Smooth muscle cell (in vitro differentiated cells): ENCODE data around the gene PRR30. TPM values are rescaled to one million over a fixed set of nuclear protein-coding genes. Genes with fewer than 3 reads are reported as not detected.

ENCODE experiments used
- DNase-seq: peaks from one replicate; lab custom pipeline; 2025; ENCODE audit not compliant: unreplicated experiment; lab: John Stamatoyannopoulos, UW
- H2AFZ ChIP-seq: fragments of 200-600 bp; sonication (generic); 2 replicates; pipeline ENCODE4 v1.6.0; 2016; ENCODE audit warnings: antibody characterized with exemption, low read depth, mild to moderate bottlenecking
- H3F3A ChIP-seq: fragments of 200-600 bp; sonication (generic); 2 replicates; pipeline ENCODE4 v1.6.0; 2017; ENCODE audit warnings: antibody characterized with exemption, low read depth
- H3K27ac ChIP-seq: fragments of 200-600 bp; sonication (generic); 2 replicates; pipeline ENCODE4 v1.5.1; 2016; ENCODE audit warnings: low read depth, mild to moderate bottlenecking
- H3K27me3 ChIP-seq: fragments of 200-600 bp; sonication (generic); 2 replicates; pipeline ENCODE4 v1.6.1; 2016; ENCODE audit warnings: low read depth, mild to moderate bottlenecking
- H3K36me3 ChIP-seq: fragments of 200-600 bp; sonication (generic); 2 replicates; pipeline ENCODE4 v1.5.1; 2016; ENCODE audit warnings: low read depth
- H3K4me1 ChIP-seq: fragments of 200-600 bp; sonication (generic); 2 replicates; pipeline ENCODE4 v1.5.1; 2016; ENCODE audit warnings: low read depth
- H3K4me2 ChIP-seq: fragments of 200-600 bp; sonication (generic); 2 replicates; pipeline ENCODE4 v1.6.0; 2016; ENCODE audit warnings: mild to moderate bottlenecking
- H3K4me3 ChIP-seq: fragments of 200-600 bp; sonication (generic); 2 replicates; pipeline ENCODE4 v1.5.1; 2016; ENCODE audit warnings: mild to moderate bottlenecking
- H3K79me2 ChIP-seq: fragments of 200-600 bp; sonication (generic); 2 replicates; pipeline ENCODE4 v1.6.0; 2016; ENCODE audit warnings: low read depth, mild to moderate bottlenecking
- H3K9ac ChIP-seq: fragments of 200-600 bp; sonication (generic); 2 replicates; pipeline ENCODE4 v1.6.0; 2016; ENCODE audit warnings: low read depth
- H3K9me3 ChIP-seq: fragments of 200-600 bp; sonication (generic); replicated peaks from 2 replicates; pipeline ENCODE4 v1.5.1; 2016; ENCODE audit warnings: low read depth
- H4K20me1 ChIP-seq: fragments of 200-600 bp; sonication (generic); 2 replicates; pipeline ENCODE4 v1.6.0; 2016; ENCODE audit warnings: low read depth
- WGBS: methylation state at CpG from one replicate; pipeline ENCODE4 v1.1.7; 2016; ENCODE audit warnings: low lambda C conversion rate; 5-methylcytosine and 5-hydroxymethylcytosine counted together
- polyA plus RNA-seq: library from polyadenylated mRNA; unstranded; fragments of >200 nt; fragmentation: Nextera tagmentation; extraction: Ambion mirVana; gene quantifications from 2 replicates; pipeline ENCODE4 v1.2.1, GENCODE V29; 2016
- total RNA-seq: library from RNA; depleted of rRNA; stranded (reverse); fragments of >200 nt; gene quantifications from 2 replicates; pipeline ENCODE4 v1.2.3, GENCODE V29; 2014
- TF ChIP-seq, protein P1 (sequence below): fragments of 200-600 bp; sonication (generic); IDR thresholded peaks from 2 replicates; pipeline ENCODE4 v1.5.1; 2017; ENCODE audit warnings: borderline replicate concordance, mild to moderate bottlenecking, antibody characterized with exemption; ENCODE audit not compliant: insufficient read depth, poor library complexity, severe bottlenecking

PRR30 gene
- total and polyA plus RNA-seq, 2 experiments from 2014 or later = not detected

DNA sequence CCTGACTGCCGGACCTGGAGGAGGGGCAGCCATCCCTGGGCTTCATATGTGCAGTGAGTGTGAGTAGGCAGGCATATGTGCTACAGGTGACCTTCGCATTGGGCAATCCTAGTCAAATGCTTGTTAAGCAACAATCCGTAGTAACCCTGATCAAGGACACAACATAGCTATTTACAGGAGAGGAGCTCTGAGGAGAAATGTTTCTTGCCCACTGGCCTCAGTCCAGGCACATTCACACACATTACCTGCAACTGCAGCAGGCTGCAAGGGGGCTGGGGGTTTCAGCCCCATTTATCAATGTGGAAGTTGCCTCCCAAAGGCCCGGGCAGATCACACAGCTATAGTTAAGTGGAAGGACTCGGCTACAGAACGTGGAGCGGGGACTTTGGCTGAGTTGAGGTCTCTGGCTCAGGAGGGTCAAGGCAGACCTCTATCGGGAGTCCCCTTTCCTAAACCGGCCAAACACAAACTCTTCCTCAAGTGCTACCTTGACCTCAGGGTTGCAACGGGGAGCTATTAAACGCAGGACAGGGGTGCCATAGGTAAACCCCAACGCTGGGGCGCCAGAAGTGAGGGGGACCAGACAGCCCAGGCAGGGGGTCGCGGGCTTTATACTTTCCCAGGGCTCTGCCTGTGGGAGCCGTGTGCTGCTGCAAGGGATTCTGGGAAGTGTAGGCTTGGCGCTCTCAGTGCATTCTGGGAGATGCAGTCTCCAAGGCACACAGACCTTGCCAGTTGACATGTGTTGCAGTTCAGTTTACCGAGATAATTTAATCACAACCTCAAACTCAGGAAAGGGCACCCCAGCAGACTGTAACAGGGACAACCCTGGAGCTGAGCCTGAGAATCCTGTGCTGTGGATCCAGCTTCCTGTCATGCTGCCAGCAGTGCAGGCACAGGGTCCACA is 43.2 kb downstream of the PRR30 start:
- Histone ChIP-seq H3K27me3 (no peaks in the 10 kb centered on the region), H3K4me2 (peak overlapping the region; percentile 90), H3K4me1 (no peaks in the 10 kb centered on the region), H4K20me1 (no peaks in the 10 kb centered on the region), H3K79me2 (no peaks in the 10 kb centered on the region), H3K27ac (no peak overlapping the region), H3K9ac (no peak overlapping the region), H2AFZ (peak overlapping the region; percentile 93), H3K4me3 (peak overlapping the region; percentile 44), H3F3A (no peaks in the 10 kb centered on the region), H3K9me3 (no peaks in the 10 kb centered on the region), H3K36me3 (no peaks in the 10 kb centered on the region)
- 38% methylated on average over 18 of the region's 18 CpGs for WGBS
- TF ChIP-seq, protein P1, sequence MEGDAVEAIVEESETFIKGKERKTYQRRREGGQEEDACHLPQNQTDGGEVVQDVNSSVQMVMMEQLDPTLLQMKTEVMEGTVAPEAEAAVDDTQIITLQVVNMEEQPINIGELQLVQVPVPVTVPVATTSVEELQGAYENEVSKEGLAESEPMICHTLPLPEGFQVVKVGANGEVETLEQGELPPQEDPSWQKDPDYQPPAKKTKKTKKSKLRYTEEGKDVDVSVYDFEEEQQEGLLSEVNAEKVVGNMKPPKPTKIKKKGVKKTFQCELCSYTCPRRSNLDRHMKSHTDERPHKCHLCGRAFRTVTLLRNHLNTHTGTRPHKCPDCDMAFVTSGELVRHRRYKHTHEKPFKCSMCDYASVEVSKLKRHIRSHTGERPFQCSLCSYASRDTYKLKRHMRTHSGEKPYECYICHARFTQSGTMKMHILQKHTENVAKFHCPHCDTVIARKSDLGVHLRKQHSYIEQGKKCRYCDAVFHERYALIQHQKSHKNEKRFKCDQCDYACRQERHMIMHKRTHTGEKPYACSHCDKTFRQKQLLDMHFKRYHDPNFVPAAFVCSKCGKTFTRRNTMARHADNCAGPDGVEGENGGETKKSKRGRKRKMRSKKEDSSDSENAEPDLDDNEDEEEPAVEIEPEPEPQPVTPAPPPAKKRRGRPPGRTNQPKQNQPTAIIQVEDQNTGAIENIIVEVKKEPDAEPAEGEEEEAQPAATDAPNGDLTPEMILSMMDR = no peak
- no peak for DNase-seq

DNA sequence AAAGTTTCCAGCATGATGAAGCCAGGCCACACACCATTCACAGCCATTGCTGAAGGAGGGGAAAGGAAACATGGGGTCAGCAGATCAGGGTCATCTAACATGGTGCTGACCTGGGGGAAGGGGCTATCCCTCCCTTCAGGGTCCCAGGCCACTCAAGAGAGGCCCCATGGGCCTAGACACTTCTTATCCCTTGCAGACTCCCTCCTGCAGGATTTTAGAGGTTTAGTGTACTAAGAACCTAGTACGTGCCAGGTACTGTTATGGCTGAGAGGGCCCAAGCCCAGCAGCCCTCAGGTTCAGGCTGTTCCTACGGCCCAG is 43.8 kb downstream of the PRR30 start:
- 93% methylated on average over 2 of the region's 2 CpGs for WGBS
- no peaks in the 10 kb centered on the region for H3F3A ChIP-seq
- no peak for DNase-seq
- H3K27ac ChIP-seq = no peak overlapping the region
- no peaks in the 10 kb centered on the region for H3K36me3 ChIP-seq
- H3K9ac ChIP-seq = no peak overlapping the region
- no peak overlapping the region for H3K4me2 ChIP-seq
- no peaks in the 10 kb centered on the region for H3K27me3 ChIP-seq
- no peaks in the 10 kb centered on the region for H3K9me3 ChIP-seq
- H4K20me1 ChIP-seq = no peaks in the 10 kb centered on the region
- H3K79me2 ChIP-seq = no peaks in the 10 kb centered on the region
- TF ChIP-seq, protein P1 = no peak
- no peak overlapping the region for H2AFZ ChIP-seq
- no peak overlapping the region for H3K4me3 ChIP-seq
- no peaks in the 10 kb centered on the region for H3K4me1 ChIP-seq

GRCh38 chr2:27094353-27094984 is 44.7 kb downstream of the PRR30 start:
- no peaks in the 10 kb centered on the region for H3K27me3 ChIP-seq
- H3K4me2 ChIP-seq = no peak overlapping the region
- no peak for DNase-seq
- H3F3A ChIP-seq = no peaks in the 10 kb centered on the region
- H4K20me1 ChIP-seq = no peaks in the 10 kb centered on the region
- no peak overlapping the region for H3K27ac ChIP-seq
- H3K9ac ChIP-seq = no peak overlapping the region
- no peaks in the 10 kb centered on the region for H3K4me1 ChIP-seq
- H3K79me2 ChIP-seq = no peaks in the 10 kb centered on the region
- no peak overlapping the region for H2AFZ ChIP-seq
- H3K9me3 ChIP-seq = no peaks in the 10 kb centered on the region
- WGBS = 95% methylated on average over 24 of the region's 24 CpGs
- TF ChIP-seq, protein P1 = no peak
- no peaks in the 10 kb centered on the region for H3K36me3 ChIP-seq
- H3K4me3 ChIP-seq = no peak overlapping the region
